GM12865 (cell line): Measurements from ENCODE around the gene GTF3C1.
"Not testable (repeated sequence)": the region's sequence is repeated elsewhere in the genome, so short reads cannot be mapped to it uniquely, and the experiment has no call there.

Source experiments
- DNase-seq: peaks from one replicate; pipeline ENCODE4 v3.0.0; 2010; ENCODE audit warnings: low read depth
- H3K4me3 ChIP-seq: 2 replicates; pipeline ENCODE4 v1.5.1; 2011; ENCODE audit warnings: mild to moderate bottlenecking, low read depth, low read length, control low read depth
- TF ChIP-seq, protein P1 (sequence below): IDR thresholded peaks from 2 replicates; pipeline ENCODE4 v1.5.1; 2011; ENCODE audit warnings: low read length, control low read depth, low read depth, inconsistent platforms; ENCODE audit not compliant: insufficient read depth; ENCODE audit errors: missing control alignments

GTF3C1 gene

DNA sequence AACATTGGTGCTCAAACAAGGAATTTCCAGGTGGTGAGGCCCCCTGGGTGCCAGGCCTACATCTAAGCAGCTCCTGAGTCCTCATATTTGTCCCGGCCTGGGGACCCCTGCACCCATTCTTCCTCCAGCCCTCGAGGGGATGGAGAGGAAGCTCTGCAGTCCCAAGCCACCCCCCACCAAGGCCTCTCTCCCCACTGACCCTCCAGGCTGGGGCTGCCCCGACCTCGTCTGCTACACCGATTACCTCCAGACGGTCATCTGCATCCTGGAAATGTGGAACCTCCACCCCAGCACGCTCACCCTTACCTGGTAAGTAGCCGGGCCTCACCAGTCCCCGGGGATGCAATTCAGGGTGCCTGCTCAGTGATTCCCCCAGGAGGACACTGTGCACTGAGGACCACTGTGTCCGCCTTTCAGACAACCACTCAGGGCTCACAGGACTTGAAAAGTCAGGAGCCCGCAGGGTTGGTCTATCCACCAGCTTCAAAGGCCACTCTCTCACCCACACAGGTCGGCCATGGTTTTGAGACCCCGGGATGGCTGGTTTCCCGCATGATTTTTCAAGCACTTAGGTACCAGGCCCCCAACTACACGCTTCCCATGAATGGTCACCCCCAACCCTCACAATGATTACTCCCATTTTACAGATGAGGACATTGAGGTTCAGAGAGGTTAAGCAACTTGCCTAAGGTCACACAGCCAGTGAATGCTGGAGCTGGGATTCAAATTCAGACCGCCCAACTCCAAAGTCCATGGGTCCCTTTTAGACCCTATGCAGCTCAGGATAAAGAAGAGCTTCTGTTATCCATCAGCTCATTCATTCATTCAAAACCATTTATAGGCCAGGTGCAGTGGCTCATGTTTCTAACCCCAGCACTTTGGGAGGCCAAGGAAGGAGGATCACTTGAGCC is 115.3 kb downstream of the GTF3C1 start:
- TF ChIP-seq, protein P1, sequence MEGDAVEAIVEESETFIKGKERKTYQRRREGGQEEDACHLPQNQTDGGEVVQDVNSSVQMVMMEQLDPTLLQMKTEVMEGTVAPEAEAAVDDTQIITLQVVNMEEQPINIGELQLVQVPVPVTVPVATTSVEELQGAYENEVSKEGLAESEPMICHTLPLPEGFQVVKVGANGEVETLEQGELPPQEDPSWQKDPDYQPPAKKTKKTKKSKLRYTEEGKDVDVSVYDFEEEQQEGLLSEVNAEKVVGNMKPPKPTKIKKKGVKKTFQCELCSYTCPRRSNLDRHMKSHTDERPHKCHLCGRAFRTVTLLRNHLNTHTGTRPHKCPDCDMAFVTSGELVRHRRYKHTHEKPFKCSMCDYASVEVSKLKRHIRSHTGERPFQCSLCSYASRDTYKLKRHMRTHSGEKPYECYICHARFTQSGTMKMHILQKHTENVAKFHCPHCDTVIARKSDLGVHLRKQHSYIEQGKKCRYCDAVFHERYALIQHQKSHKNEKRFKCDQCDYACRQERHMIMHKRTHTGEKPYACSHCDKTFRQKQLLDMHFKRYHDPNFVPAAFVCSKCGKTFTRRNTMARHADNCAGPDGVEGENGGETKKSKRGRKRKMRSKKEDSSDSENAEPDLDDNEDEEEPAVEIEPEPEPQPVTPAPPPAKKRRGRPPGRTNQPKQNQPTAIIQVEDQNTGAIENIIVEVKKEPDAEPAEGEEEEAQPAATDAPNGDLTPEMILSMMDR = no peak
- no peak for DNase-seq
- no peak overlapping the region for H3K4me3 ChIP-seq

DNA sequence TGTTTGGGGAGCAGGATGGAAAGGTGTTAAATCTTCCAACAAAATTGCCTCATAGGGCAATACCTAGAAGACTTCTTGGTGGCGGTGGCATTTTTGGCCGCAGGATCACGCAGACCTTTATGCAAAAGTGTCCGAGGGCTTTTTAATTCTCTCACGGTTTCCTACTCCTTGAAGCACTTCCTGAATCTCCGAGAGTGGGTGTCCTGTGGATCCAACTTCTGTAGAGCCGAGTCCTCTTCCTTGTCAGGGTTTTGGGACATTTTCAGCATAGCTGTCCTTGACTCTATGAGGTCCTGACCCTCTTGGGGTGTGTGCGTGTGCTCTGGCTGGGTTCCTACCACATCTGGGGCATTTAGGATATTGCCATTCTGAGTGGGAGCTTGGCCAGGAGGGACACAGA is 116.1 kb downstream of the GTF3C1 start:
- DNase-seq = no peak
- H3K4me3 ChIP-seq = no peak overlapping the region
- TF ChIP-seq, protein P1 = no peak

DNA sequence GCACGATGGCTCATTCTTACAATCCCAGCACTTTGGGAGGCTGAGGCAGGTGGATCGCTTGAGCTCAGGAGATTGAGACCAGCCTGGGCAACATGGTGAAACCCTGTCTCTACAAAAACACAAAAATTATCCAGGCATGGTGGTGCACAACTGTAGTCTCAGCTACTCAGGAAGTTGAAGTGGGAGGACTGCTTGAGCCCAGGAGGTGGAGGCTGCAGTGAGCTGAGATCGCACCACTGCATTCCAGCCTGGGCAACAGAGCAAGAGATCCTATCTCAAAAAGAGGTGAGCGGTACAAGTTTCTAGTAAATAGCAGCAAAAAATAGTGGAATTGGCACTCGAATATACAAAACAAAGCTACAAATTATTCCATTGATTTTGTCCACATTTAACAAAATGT is 116.5 kb downstream of the GTF3C1 start:
- not testable (repeated sequence) for H3K4me3 ChIP-seq, DNase-seq

DNA sequence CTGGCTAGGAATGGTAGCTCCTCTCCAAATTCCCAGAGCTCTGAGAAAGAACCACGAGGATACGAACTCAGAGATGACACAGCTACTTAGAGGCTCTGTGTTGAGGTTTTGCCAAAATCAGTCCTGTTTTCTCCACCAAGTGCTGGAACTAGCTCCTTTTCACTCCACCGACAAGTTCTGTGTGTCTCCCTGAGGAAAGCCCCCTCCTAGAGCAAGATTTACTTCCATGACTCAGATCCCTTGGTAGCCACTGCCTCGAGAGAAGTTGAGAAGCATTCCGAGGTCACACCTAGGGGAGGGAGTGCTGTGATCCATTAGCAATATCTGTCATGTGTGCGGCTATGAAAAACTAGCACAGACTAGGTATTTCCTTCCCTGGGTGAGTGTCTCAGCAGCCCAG is 117.2 kb downstream of the GTF3C1 start:
- TF ChIP-seq, protein P1 = no peak
- DNase-seq = no peak
- no peak overlapping the region for H3K4me3 ChIP-seq

DNA sequence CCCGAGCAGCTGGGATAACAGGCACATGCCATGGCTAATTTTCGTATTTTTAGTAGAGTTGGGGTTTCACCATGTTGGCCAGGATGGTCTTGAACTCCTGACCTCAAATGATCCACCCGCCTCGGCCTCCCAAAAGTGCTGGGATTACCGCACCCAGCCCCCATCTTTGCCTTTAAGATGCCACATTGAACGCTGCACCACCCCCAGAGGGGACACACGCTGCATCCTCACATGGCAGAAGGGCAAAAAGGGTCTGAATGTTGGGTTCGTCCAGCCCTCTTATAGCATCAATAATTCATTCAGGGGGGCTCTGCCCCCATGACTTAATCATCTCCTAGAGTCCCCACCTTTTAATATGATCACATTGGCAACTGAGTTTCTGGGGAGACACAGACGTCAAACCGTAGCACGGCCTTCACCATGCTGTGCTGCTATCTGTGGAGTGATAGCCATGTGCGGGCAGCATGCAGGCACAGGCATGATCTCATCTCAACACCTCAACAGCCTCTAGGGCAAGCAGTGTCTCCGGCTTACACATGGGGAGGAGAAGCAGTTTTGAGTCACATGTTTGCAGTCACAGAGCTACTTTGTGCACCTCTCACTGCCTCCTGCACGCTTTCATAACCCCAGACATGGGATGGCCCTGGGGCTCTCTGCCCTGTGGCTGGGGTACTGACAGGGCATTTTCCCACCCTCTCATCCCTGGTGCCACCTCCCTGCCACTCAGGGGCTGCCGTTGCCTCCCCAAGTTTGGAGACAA is 117.8 kb downstream of the GTF3C1 start:
- TF ChIP-seq, protein P1 = no peak
- H3K4me3 ChIP-seq = no peak overlapping the region
- peak; percentile 63 for DNase-seq

DNA sequence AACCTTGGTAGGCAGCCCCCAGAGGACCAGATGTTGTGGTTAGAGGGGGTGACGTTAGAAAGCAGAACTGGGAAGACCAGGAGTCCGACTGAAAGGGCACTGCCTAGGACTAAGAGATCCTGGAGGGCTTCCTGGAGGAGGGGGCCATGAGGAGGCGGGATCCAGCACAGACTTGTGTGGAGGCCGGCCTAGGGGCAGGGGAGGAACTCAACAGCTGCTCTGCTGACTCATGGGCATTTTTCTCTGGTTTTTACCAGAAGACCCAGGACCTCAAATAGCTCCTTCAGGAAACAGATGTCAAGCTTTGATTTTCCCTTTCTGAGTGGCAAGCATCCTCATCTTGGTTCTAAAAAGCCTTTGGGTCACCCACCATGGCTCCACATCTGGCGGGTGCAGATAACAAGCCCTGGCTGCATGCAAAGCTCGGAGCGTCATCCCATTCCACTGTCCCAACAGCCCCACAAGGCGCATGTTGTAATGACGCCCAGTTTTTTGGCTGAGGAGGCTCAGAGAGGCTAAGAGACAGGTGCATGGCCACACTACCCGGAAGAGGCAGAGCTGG is 118.7 kb downstream of the GTF3C1 start:
- TF ChIP-seq, protein P1 = no peak

DNA sequence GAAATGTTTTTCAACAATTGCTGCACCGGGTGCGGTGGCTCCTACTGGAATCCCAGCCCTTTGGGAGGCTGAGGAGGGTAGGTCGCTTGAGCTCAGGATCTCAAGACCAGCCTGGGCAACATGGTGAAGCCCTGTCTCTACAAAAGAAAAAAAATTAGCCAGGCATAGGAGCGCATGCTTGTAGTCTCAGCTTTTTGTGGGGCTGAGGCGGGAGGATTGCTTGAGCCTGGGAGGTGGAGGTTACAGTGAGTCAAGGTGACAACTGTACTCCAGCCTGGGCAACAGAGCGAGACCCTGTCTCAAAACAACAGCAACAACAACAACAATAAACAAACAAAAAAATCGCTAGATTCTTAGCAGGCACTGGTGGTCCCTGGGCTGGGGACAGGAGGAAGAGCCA is 119.2 kb downstream of the GTF3C1 start:
- TF ChIP-seq, protein P1 = no peak
- H3K4me3 ChIP-seq = peak overlapping the region; percentile 88
- DNase-seq = no peak

More for the DNA sequence above, 118.7 kb downstream of the GTF3C1 start:
- peak overlapping the region; percentile 9 for H3K4me3 ChIP-seq
- DNase-seq = peak; percentile 86
